ENCODE data around the gene DDX1. TPM values are rescaled to one million over a fixed set of nuclear protein-coding genes. Genes with fewer than 3 reads are reported as not detected.

Gene DDX1
- total RNA-seq, 1 donor from 2014 or later, result 68.6 TPM

- no peaks in the 10 kb centered on the region for H3K27me3 ChIP-seq
- ATAC-seq (no peak), DNase-seq (no peak)
- no peaks in the 10 kb centered on the region for H3K9me3 ChIP-seq
- peaks cover 29% of the 10 kb centered on the region for H3K4me1 ChIP-seq
- TF ChIP-seq CTCF (IDR thresholded peaks at IDR 0.05), result no peak
- no peak overlapping the region for H3K4me3 ChIP-seq
- peaks cover 6% of the 10 kb centered on the region for H3K36me3 ChIP-seq
- intact Hi-C loops (cut with DNase I), result loop anchor here (5.0 kb wide), 1 partner anchor 303 kb away; the partner anchor contains the start of gene MYCN
- H3K27ac ChIP-seq, result no peak overlapping the region
These were observed 47.9 kb downstream of the DDX1 start for GRCh38 chr2:15639323-15640251.

DNA sequence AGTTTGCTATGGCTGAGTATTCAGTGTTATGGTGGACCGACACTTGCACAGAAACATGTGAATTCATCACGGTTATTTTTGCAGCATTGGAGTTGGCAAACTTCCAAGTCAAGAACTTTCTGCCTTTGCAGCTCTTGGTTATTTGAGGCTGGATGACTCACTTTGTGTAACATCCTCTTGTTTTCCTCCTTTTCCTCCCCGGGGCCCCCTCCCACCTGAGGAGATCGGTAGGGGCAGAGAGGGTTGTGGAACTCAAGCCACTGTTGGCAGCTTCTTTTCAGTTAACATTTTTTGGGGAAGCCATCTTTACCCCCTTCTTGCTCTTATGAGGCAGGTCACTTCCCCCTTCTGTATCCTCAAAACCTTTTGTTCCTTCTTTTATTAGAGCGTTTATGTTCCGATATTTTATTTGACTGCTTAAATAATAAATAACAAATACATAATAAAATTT is 48.6 kb downstream of the DDX1 start:
- H3K4me1 ChIP-seq, result peaks cover 22% of the 10 kb centered on the region
- no peaks in the 10 kb centered on the region for H3K9me3 ChIP-seq
- intact Hi-C loops (cut with DNase I), result no loop called here
- H3K4me3 ChIP-seq, result no peak overlapping the region
- no peaks in the 10 kb centered on the region for H3K36me3 ChIP-seq
- TF ChIP-seq CTCF (IDR thresholded peaks at IDR 0.05), result no peak
- ATAC-seq, result no peak
- no peak overlapping the region for H3K27ac ChIP-seq
- no peaks in the 10 kb centered on the region for H3K27me3 ChIP-seq
- no peak for DNase-seq

DNA sequence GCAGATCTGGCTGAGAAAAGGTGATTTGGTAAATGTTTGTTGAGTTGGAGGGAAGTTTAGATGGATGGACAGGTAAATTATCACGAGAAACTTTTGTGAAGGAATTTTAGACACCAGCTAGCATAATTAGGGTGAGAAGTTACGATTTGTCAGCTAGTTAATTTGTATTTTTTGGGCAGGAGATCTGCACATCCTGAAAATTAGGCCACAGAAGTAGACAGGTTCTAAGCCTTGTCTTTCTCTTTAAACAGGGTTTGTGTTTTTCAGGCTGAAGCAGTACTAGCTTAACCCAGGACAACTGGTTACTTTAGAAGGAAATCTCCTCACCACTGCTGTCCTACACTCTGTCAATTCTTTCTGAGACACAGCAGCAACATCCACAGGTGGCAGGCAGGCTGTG is 49.1 kb downstream of the DDX1 start:
- DNase-seq (no peak), ATAC-seq (no peak)
- Histone ChIP-seq H3K27ac (no peak overlapping the region), H3K36me3 (no peaks in the 10 kb centered on the region), H3K4me1 (peaks cover 17% of the 10 kb centered on the region), H3K4me3 (no peak overlapping the region), H3K27me3 (no peaks in the 10 kb centered on the region), H3K9me3 (no peaks in the 10 kb centered on the region)
- intact Hi-C loops (cut with DNase I), result no loop called here
- no peak for TF ChIP-seq CTCF (IDR thresholded peaks at IDR 0.05)

- no peaks in the 10 kb centered on the region for H3K27me3 ChIP-seq
- no peak overlapping the region for H3K27ac ChIP-seq
- intact Hi-C loops (cut with DNase I), result no loop called here
- peaks cover 16% of the 10 kb centered on the region for H3K4me1 ChIP-seq
- TF ChIP-seq CTCF (IDR thresholded peaks at IDR 0.05), result no peak
- no peak overlapping the region for H3K4me3 ChIP-seq
- DNase-seq (no peak), ATAC-seq (no peak)
- no peaks in the 10 kb centered on the region for H3K36me3 ChIP-seq
- no peaks in the 10 kb centered on the region for H3K9me3 ChIP-seq
These were observed 49.9 kb downstream of the DDX1 start for GRCh38 chr2:15641530-15641982.

GRCh38 chr2:15642011-15642814 is 50.5 kb downstream of the DDX1 start:
- Histone ChIP-seq H3K4me3 (no peak overlapping the region), H3K36me3 (no peaks in the 10 kb centered on the region), H3K9me3 (no peaks in the 10 kb centered on the region), H3K27ac (no peak overlapping the region), H3K4me1 (peaks cover 16% of the 10 kb centered on the region), H3K27me3 (no peaks in the 10 kb centered on the region)
- DNase-seq, result no peak
- TF ChIP-seq CTCF (IDR thresholded peaks at IDR 0.05), result no peak
- ATAC-seq, result no peak
- intact Hi-C loops (cut with DNase I), result no loop called here
